ENCODE data around the gene CNTNAP5.

CNTNAP5 gene

GRCh38 chr2:124923097-124923496 is 898.0 kb downstream of the CNTNAP5 start:
- FAIRE-seq: no peak

GRCh38 chr2:124933883-124934282 is 908.8 kb downstream of the CNTNAP5 start:
- no peak for FAIRE-seq

- no peak for FAIRE-seq
Observed at GRCh38 chr2:124953921-124954320, 928.8 kb downstream of the CNTNAP5 start.

- FAIRE-seq: no peak
Observed at GRCh38 chr2:124959581-124959980, 934.5 kb downstream of the CNTNAP5 start.

- FAIRE-seq: no peak
Observed at GRCh38 chr2:124961132-124961531, 936.0 kb downstream of the CNTNAP5 start.
